ENCODE measurements around the gene RPL26.
A peak's percentile ranks its signal among the peaks of the same experiment; 100 is the strongest.
"Not testable (repeated sequence)": the region's sequence is repeated elsewhere in the genome, so short reads cannot be mapped to it uniquely, and the experiment has no call there.

RPL26 gene

GRCh38 chr17:8369944-8370343 lies 13.0 kb downstream of the RPL26 start:
- DNase-seq (ENCODE audit: low spot score in 2 of 2) (no peak), ATAC-seq (ENCODE audit: low read depth) (peak; percentile 43)
- peaks cover 14% of the 10 kb centered on the region for H3K36me3 Mint-ChIP-seq
- H3K4me3 Mint-ChIP-seq: no peak overlapping the region
- H3K4me1 Mint-ChIP-seq: peaks cover 7% of the 10 kb centered on the region
- no peaks in the 10 kb centered on the region for H3K9me3 Mint-ChIP-seq
- no peaks in the 10 kb centered on the region for H3K27me3 Mint-ChIP-seq
- no peak overlapping the region for H3K27ac Mint-ChIP-seq

- H3K4me3 Mint-ChIP-seq: no peak overlapping the region
- no peaks in the 10 kb centered on the region for H3K9me3 Mint-ChIP-seq
- peaks cover 7% of the 10 kb centered on the region for H3K4me1 Mint-ChIP-seq
- no peak for ATAC-seq (ENCODE audit: low read depth)
- peaks cover 14% of the 10 kb centered on the region for H3K36me3 Mint-ChIP-seq
- H3K27me3 Mint-ChIP-seq: no peaks in the 10 kb centered on the region
- no peak for DNase-seq (ENCODE audit: low spot score in 2 of 2)
- no peak overlapping the region for H3K27ac Mint-ChIP-seq
Observed at GRCh38 chr17:8368193-8368592, 14.8 kb downstream of the RPL26 start.

GRCh38 chr17:8366231-8366630 lies 16.8 kb downstream of the RPL26 start:
- DNase-seq (ENCODE audit: low spot score in 2 of 2) (no peak), ATAC-seq (ENCODE audit: low read depth) (no peak)
- Mint-ChIP-seq H3K9me3 (no peaks in the 10 kb centered on the region), H3K27me3 (no peaks in the 10 kb centered on the region), H3K27ac (no peak overlapping the region), H3K4me1 (peaks cover 7% of the 10 kb centered on the region), H3K4me3 (no peak overlapping the region), H3K36me3 (peaks cover 14% of the 10 kb centered on the region)

- DNase-seq (ENCODE audit: low spot score in 2 of 2): no peak
- H3K36me3 Mint-ChIP-seq: peaks cover 13% of the 10 kb centered on the region
- H3K27me3 Mint-ChIP-seq: no peaks in the 10 kb centered on the region
- H3K9me3 Mint-ChIP-seq: no peaks in the 10 kb centered on the region
- ATAC-seq (ENCODE audit: low read depth): no peak
- H3K4me3 Mint-ChIP-seq: no peak overlapping the region
- peaks cover 6% of the 10 kb centered on the region for H3K4me1 Mint-ChIP-seq
- H3K27ac Mint-ChIP-seq: no peak overlapping the region
Observed at GRCh38 chr17:8365143-8365542, 17.9 kb downstream of the RPL26 start.

- H3K27ac Mint-ChIP-seq: no peak overlapping the region
Observed at GRCh38 chr17:8362651-8363332, 20.2 kb downstream of the RPL26 start.

GRCh38 chr17:8360751-8361150 lies 22.2 kb downstream of the RPL26 start:
- Mint-ChIP-seq H3K27ac (no peak overlapping the region), H3K36me3 (no peaks in the 10 kb centered on the region), H3K4me1 (no peaks in the 10 kb centered on the region), H3K9me3 (no peaks in the 10 kb centered on the region), H3K27me3 (no peaks in the 10 kb centered on the region), H3K4me3 (no peak overlapping the region)
- DNase-seq (ENCODE audit: low spot score in 2 of 2) (no peak), ATAC-seq (ENCODE audit: low read depth) (no peak)

More at GRCh38 chr17:8362651-8363332, 20.2 kb downstream of the RPL26 start:
- Mint-ChIP-seq H3K27me3 (no peaks in the 10 kb centered on the region), H3K4me3 (no peak overlapping the region), H3K36me3 (peaks cover 2% of the 10 kb centered on the region), H3K9me3 (no peaks in the 10 kb centered on the region), H3K4me1 (no peaks in the 10 kb centered on the region)
- ATAC-seq (ENCODE audit: low read depth): no peak
- DNase-seq (ENCODE audit: low spot score in 2 of 2): no peak

- Mint-ChIP-seq H3K4me1 (no peaks in the 10 kb centered on the region), H3K36me3 (no peaks in the 10 kb centered on the region), H3K4me3 (no peak overlapping the region), H3K9me3 (no peaks in the 10 kb centered on the region), H3K27me3 (no peaks in the 10 kb centered on the region), H3K27ac (no peak overlapping the region)
- no peak for DNase-seq (ENCODE audit: low spot score in 2 of 2)
- no peak for ATAC-seq (ENCODE audit: low read depth)
Observed at GRCh38 chr17:8360260-8360659, 22.7 kb downstream of the RPL26 start.

GRCh38 chr17:8359769-8360168 lies 23.2 kb downstream of the RPL26 start:
- H3K27ac Mint-ChIP-seq: no peak overlapping the region
- DNase-seq (ENCODE audit: low spot score in 2 of 2) (no peak), ATAC-seq (ENCODE audit: low read depth) (no peak)
- H3K9me3 Mint-ChIP-seq: no peaks in the 10 kb centered on the region
- no peaks in the 10 kb centered on the region for H3K27me3 Mint-ChIP-seq
- H3K4me3 Mint-ChIP-seq: no peak overlapping the region
- H3K36me3 Mint-ChIP-seq: no peaks in the 10 kb centered on the region
- no peaks in the 10 kb centered on the region for H3K4me1 Mint-ChIP-seq

- DNase-seq (ENCODE audit: low spot score in 2 of 2) (no peak), ATAC-seq (ENCODE audit: low read depth) (no peak)
- Mint-ChIP-seq H3K4me3 (no peak overlapping the region), H3K9me3 (no peaks in the 10 kb centered on the region), H3K4me1 (no peaks in the 10 kb centered on the region), H3K27ac (no peak overlapping the region), H3K36me3 (no peaks in the 10 kb centered on the region), H3K27me3 (peaks cover 2% of the 10 kb centered on the region)
Observed at GRCh38 chr17:8357910-8358309, 25.1 kb downstream of the RPL26 start.

GRCh38 chr17:8354236-8354635 lies 28.8 kb downstream of the RPL26 start:
- no peak for DNase-seq (ENCODE audit: low spot score in 2 of 2)
- H3K36me3 Mint-ChIP-seq: no peaks in the 10 kb centered on the region
- H3K4me3 Mint-ChIP-seq: no peak overlapping the region
- H3K27ac Mint-ChIP-seq: no peak overlapping the region
- no peaks in the 10 kb centered on the region for H3K9me3 Mint-ChIP-seq
- no peak for ATAC-seq (ENCODE audit: low read depth)
- H3K4me1 Mint-ChIP-seq: no peaks in the 10 kb centered on the region
- peaks cover 8% of the 10 kb centered on the region for H3K27me3 Mint-ChIP-seq

- H3K4me3 Mint-ChIP-seq: no peak overlapping the region
- no peak overlapping the region for H3K27ac Mint-ChIP-seq
Observed at GRCh38 chr17:8353736-8354135, 29.3 kb downstream of the RPL26 start.

GRCh38 chr17:8350339-8350738 lies 32.7 kb downstream of the RPL26 start:
- peaks cover 16% of the 10 kb centered on the region for H3K27me3 Mint-ChIP-seq
- DNase-seq (ENCODE audit: low spot score in 2 of 2) (no peak), ATAC-seq (ENCODE audit: low read depth) (no peak)
- no peaks in the 10 kb centered on the region for H3K9me3 Mint-ChIP-seq
- H3K27ac Mint-ChIP-seq: no peak overlapping the region
- H3K4me3 Mint-ChIP-seq: no peak overlapping the region
- no peaks in the 10 kb centered on the region for H3K4me1 Mint-ChIP-seq
- no peaks in the 10 kb centered on the region for H3K36me3 Mint-ChIP-seq

More at GRCh38 chr17:8353736-8354135, 29.3 kb downstream of the RPL26 start:
- H3K9me3 Mint-ChIP-seq: no peaks in the 10 kb centered on the region
- H3K27me3 Mint-ChIP-seq: peaks cover 8% of the 10 kb centered on the region
- H3K36me3 Mint-ChIP-seq: no peaks in the 10 kb centered on the region
- DNase-seq (ENCODE audit: low spot score in 2 of 2) (no peak), ATAC-seq (ENCODE audit: low read depth) (no peak)
- no peaks in the 10 kb centered on the region for H3K4me1 Mint-ChIP-seq

- peaks cover 16% of the 10 kb centered on the region for H3K27me3 Mint-ChIP-seq
- not testable (repeated sequence) for ATAC-seq (ENCODE audit: low read depth); H3K9me3 Mint-ChIP-seq; H3K4me3 Mint-ChIP-seq; H3K4me1 Mint-ChIP-seq; H3K36me3 Mint-ChIP-seq; H3K27ac Mint-ChIP-seq; DNase-seq (ENCODE audit: low spot score in 2 of 2)
Observed at GRCh38 chr17:8347001-8347400, 36.0 kb downstream of the RPL26 start.

GRCh38 chr17:8345951-8346665 lies 36.9 kb downstream of the RPL26 start:
- no peak for DNase-seq (ENCODE audit: low spot score in 2 of 2)
- Mint-ChIP-seq H3K36me3 (no peaks in the 10 kb centered on the region), H3K4me3 (no peak overlapping the region), H3K27ac (no peak overlapping the region), H3K4me1 (no peaks in the 10 kb centered on the region), H3K27me3 (peaks cover 16% of the 10 kb centered on the region), H3K9me3 (no peaks in the 10 kb centered on the region)
- ATAC-seq (ENCODE audit: low read depth): no peak

All from memory B cell (primary cell).